ENCODE data around the gene PITRM1. TPM values are rescaled to one million over a fixed set of nuclear protein-coding genes. Genes with fewer than 3 reads are reported as not detected.

PITRM1 gene
- polyA plus RNA-seq, 1 donor from 2014 or later = 62.2 TPM

DNA sequence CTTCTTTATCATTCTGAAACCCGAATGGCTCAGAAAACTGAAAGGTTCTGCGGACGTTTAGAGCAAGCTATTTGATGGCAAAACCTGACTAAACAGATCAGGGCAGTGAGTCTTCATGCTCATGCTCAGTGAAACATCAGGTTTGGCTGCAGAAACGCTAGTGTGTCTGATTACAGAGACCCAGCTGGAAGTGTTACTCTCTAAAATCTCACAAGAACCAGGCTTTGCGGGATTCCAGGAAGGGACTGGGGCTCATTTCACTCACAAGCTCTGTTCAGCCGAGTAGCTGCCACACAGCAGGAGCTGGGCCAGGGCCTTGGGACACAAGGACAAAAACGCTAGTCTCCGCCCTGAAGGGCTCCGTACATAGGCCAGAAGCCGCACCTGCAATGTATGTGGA is 2.9 kb downstream of the PITRM1 start:
- H4K20me1 ChIP-seq (ENCODE audit: insufficient read depth) = no peaks in the 10 kb centered on the region
- no peak overlapping the region for H2AFZ ChIP-seq (ENCODE audit: low read depth, low read length)
- H3K9ac ChIP-seq (ENCODE audit: low read length) = no peak overlapping the region
- H3K9me3 ChIP-seq (ENCODE audit: low read length) = no peaks in the 10 kb centered on the region
- H3K4me2 ChIP-seq (ENCODE audit: low read length) = no peak overlapping the region
- no peaks in the 10 kb centered on the region for H3F3A ChIP-seq (ENCODE audit: insufficient read depth, low read length, poor library complexity, severe bottlenecking)
- H3K9me2 ChIP-seq (ENCODE audit: insufficient read depth, low read length) = no peaks in the 10 kb centered on the region
- peaks cover 3% of the 10 kb centered on the region for H3K79me2 ChIP-seq (replicated peaks; ENCODE audit: insufficient read depth, low read length)
- H3K36me3 ChIP-seq (ENCODE audit: insufficient read depth, low read length) = no peaks in the 10 kb centered on the region
- H3K27ac ChIP-seq (ENCODE audit: low read length) = no peak overlapping the region
- H3K27me3 ChIP-seq (ENCODE audit: insufficient read depth, low read depth, low read length) = no peaks in the 10 kb centered on the region
- TF ChIP-seq POLR2AphosphoS5 (IDR thresholded peaks at IDR 0.05) (no peak), MXI1 (conservative IDR thresholded peaks at IDR 0.05; ENCODE audit: poor library complexity, severe bottlenecking) (no peak), EZH2 (IDR thresholded peaks at IDR 0.05; ENCODE audit: borderline replicate concordance, insufficient read depth, low read length, poor library complexity, severe bottlenecking) (no peak), RAD21 (conservative IDR thresholded peaks at IDR 0.05) (no peak), SMC3 (conservative IDR thresholded peaks at IDR 0.05; ENCODE audit: poor library complexity) (no peak)
- TF ChIP-seq, protein P1, sequence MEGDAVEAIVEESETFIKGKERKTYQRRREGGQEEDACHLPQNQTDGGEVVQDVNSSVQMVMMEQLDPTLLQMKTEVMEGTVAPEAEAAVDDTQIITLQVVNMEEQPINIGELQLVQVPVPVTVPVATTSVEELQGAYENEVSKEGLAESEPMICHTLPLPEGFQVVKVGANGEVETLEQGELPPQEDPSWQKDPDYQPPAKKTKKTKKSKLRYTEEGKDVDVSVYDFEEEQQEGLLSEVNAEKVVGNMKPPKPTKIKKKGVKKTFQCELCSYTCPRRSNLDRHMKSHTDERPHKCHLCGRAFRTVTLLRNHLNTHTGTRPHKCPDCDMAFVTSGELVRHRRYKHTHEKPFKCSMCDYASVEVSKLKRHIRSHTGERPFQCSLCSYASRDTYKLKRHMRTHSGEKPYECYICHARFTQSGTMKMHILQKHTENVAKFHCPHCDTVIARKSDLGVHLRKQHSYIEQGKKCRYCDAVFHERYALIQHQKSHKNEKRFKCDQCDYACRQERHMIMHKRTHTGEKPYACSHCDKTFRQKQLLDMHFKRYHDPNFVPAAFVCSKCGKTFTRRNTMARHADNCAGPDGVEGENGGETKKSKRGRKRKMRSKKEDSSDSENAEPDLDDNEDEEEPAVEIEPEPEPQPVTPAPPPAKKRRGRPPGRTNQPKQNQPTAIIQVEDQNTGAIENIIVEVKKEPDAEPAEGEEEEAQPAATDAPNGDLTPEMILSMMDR (IDR thresholded peaks at IDR 0.05; ENCODE audit: poor library complexity, severe bottlenecking) = no peak
- no peak overlapping the region for H3K4me3 ChIP-seq (ENCODE audit: low read length)

DNA sequence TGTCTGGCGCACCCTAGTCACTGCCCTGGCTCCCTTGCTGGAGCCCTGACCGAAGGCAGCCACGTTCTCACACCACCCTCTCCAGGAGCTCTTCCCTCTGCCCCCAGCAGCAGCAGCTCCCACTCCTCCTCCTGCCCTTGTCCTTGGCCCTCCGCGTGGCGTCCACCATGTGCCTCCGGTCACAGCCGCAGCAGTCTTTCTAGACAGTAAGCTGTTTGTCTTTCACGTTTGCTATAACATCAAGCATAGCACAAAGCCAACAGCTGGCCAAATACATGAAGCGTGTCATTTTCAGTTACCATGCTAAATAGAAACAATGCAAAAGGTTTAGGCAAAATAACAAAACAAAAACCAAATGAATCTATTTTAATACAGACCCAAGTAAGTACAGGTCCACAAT is 3.3 kb downstream of the PITRM1 start:
- H3K27me3 ChIP-seq (ENCODE audit: insufficient read depth, low read depth, low read length) = no peaks in the 10 kb centered on the region
- no peaks in the 10 kb centered on the region for H3K9me2 ChIP-seq (ENCODE audit: insufficient read depth, low read length)
- no peak overlapping the region for H3K4me2 ChIP-seq (ENCODE audit: low read length)
- H3K9me3 ChIP-seq (ENCODE audit: low read length) = no peaks in the 10 kb centered on the region
- H3F3A ChIP-seq (ENCODE audit: insufficient read depth, low read length, poor library complexity, severe bottlenecking) = no peaks in the 10 kb centered on the region
- H3K27ac ChIP-seq (ENCODE audit: low read length) = no peak overlapping the region
- no peaks in the 10 kb centered on the region for H3K36me3 ChIP-seq (ENCODE audit: insufficient read depth, low read length)
- no peak overlapping the region for H3K9ac ChIP-seq (ENCODE audit: low read length)
- H4K20me1 ChIP-seq (ENCODE audit: insufficient read depth) = no peaks in the 10 kb centered on the region
- no peak overlapping the region for H2AFZ ChIP-seq (ENCODE audit: low read depth, low read length)
- peaks cover 3% of the 10 kb centered on the region for H3K79me2 ChIP-seq (replicated peaks; ENCODE audit: insufficient read depth, low read length)
- TF ChIP-seq RAD21 (conservative IDR thresholded peaks at IDR 0.05) (no peak), POLR2AphosphoS5 (IDR thresholded peaks at IDR 0.05) (no peak), EP300 (conservative IDR thresholded peaks at IDR 0.05; ENCODE audit: poor library complexity, severe bottlenecking) (no peak), SMC3 (conservative IDR thresholded peaks at IDR 0.05; ENCODE audit: poor library complexity) (no peak), MXI1 (conservative IDR thresholded peaks at IDR 0.05; ENCODE audit: poor library complexity, severe bottlenecking) (no peak), EZH2 (IDR thresholded peaks at IDR 0.05; ENCODE audit: borderline replicate concordance, insufficient read depth, low read length, poor library complexity, severe bottlenecking) (no peak)
- H3K4me3 ChIP-seq (ENCODE audit: low read length) = no peak overlapping the region

DNA sequence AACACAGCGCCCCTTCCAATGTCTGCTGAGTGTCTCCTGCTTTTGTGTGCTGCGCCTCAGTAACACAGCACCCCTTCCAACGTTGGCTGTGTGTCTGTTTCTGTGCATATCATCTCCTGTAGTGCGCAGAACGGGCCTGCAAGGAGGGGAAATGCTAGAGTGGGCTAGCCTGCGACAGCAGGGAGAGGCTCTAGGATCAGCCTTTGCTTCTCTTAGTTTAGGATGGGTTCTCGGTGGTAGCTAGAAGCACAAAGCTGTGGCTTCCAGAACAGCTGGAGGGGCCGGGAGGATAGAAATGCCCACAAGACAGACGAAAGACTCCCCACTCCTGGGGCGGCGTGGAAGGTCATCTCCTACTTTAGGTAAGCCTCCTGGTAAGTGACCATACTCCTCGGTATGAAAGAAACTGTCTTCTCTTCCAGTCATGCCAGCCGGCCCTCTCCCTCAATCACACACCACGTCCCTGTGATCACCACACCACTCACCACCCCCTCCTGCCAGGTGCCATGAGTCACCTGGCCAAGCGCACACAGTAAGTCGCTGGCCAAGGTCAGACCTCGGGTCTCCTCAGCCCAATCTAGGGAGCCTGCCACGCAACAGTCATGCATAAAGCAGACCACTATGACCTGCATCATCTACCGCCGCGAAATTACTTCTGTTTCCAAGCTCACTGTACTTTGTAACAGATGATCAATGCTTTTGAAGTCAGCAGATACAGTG is 4.8 kb downstream of the PITRM1 start:
- no peaks in the 10 kb centered on the region for H4K20me1 ChIP-seq (ENCODE audit: insufficient read depth)
- H3K9me3 ChIP-seq (ENCODE audit: low read length) = no peaks in the 10 kb centered on the region
- H3K27ac ChIP-seq (ENCODE audit: low read length) = no peak overlapping the region
- H3K9me2 ChIP-seq (ENCODE audit: insufficient read depth, low read length) = no peaks in the 10 kb centered on the region
- H3K27me3 ChIP-seq (ENCODE audit: insufficient read depth, low read depth, low read length) = no peaks in the 10 kb centered on the region
- no peak overlapping the region for H3K4me2 ChIP-seq (ENCODE audit: low read length)
- H3K9ac ChIP-seq (ENCODE audit: low read length) = no peak overlapping the region
- no peak overlapping the region for H2AFZ ChIP-seq (ENCODE audit: low read depth, low read length)
- peaks cover 3% of the 10 kb centered on the region for H3K79me2 ChIP-seq (replicated peaks; ENCODE audit: insufficient read depth, low read length)
- H3K4me3 ChIP-seq (ENCODE audit: low read length) = no peak overlapping the region
- H3F3A ChIP-seq (ENCODE audit: insufficient read depth, low read length, poor library complexity, severe bottlenecking) = no peaks in the 10 kb centered on the region
- no peaks in the 10 kb centered on the region for H3K36me3 ChIP-seq (ENCODE audit: insufficient read depth, low read length)
- no peak for TF ChIP-seq EP300 (conservative IDR thresholded peaks at IDR 0.05; ENCODE audit: poor library complexity, severe bottlenecking)
- no peak for TF ChIP-seq POLR2AphosphoS5 (IDR thresholded peaks at IDR 0.05)

Measured in neural cell (in vitro differentiated cells).